HK-2 (cell line): ENCODE data around the gene ATRNL1.

Experiments
- DNase-seq: peaks from one replicate; pipeline ENCODE4 v3.0.0-alpha.2; 2018; ENCODE audit not compliant: unreplicated experiment

Gene ATRNL1

GRCh38 chr10:115604627-115605026, 511.5 kb downstream of the ATRNL1 start:
- no peak for DNase-seq

DNA sequence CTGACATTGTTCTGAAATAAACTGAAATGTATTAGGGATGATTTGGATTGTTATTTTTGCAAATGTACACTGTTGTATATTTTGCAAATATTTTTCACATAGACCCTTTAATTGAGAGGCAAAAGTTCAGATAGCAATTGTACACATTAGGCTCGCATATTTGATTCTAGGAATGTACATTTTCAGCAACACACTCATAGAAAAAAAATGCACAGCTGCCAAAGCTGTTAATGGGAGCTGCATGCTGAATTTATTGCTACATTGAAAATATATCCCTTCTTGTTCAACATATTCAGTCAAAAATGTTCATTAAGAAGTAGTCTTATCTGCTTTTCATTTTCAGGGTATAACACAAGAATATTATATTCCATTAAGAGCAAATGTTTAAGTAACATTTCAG, 512.9 kb downstream of the ATRNL1 start:
- DNase-seq = no peak

GRCh38 chr10:115606741-115607140, 513.6 kb downstream of the ATRNL1 start:
- DNase-seq = no peak

DNA sequence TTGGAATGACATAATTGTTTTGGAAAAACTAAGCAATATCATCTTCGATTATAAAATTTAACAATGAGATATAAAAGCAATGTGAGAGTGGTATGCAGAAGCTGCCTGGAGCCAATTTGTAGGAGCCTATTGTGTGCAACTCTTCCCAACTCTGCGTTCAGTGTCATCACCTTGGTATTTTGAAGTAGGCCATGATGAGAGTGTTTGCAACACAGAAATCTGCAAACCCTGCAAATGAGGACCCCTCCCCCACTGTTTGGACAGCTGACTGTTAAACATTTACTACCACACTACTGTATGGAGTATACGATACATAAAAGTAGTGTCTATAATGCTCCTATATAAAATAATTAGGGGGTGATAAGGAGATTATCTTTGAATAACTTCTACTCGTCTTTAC, 531.3 kb downstream of the ATRNL1 start:
- peak; percentile 26 for DNase-seq

GRCh38 chr10:115628616-115629015, 535.5 kb downstream of the ATRNL1 start:
- DNase-seq = no peak

GRCh38 chr10:115638246-115638645, 545.1 kb downstream of the ATRNL1 start:
- no peak for DNase-seq

DNA sequence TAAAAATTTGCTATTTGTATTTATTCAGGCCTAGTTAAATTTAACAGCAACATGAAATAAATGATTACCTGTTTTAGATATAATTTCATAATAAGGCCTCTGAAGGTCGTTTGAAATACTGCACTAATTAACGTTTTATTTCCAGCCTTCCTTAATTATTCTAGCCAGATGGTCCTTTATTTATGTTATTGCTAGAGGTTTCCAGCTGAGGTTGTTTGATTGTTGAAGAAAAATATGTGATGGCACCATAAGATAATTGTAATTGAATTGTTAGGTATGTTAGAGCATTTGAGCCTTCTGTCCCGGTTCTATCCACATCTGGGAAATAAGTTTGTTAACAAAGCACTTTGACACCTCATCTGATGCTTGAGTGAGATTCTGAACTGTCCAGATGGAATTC, 556.1 kb downstream of the ATRNL1 start:
- DNase-seq = no peak

DNA sequence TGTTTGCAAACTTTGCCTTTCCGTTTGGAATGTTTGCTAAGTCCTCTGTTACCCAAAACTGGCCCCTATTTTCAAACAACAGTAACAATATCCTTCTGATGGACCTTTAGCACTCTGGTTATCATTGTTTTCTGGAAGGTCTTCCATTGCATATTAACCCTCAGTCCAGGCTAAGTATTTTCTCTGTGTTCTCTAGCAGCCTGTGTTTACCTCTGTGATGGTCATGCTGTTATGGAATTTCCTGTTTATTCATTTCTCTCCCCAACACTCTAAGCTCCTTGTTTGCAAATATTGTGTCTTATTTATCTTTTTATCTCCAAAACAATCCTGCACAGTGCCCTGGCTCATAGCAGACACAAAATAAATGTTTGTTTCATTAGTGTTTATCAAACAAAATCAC, 560.3 kb downstream of the ATRNL1 start:
- no peak for DNase-seq

GRCh38 chr10:115654961-115655360, 561.8 kb downstream of the ATRNL1 start:
- DNase-seq = peak; percentile 1

DNA sequence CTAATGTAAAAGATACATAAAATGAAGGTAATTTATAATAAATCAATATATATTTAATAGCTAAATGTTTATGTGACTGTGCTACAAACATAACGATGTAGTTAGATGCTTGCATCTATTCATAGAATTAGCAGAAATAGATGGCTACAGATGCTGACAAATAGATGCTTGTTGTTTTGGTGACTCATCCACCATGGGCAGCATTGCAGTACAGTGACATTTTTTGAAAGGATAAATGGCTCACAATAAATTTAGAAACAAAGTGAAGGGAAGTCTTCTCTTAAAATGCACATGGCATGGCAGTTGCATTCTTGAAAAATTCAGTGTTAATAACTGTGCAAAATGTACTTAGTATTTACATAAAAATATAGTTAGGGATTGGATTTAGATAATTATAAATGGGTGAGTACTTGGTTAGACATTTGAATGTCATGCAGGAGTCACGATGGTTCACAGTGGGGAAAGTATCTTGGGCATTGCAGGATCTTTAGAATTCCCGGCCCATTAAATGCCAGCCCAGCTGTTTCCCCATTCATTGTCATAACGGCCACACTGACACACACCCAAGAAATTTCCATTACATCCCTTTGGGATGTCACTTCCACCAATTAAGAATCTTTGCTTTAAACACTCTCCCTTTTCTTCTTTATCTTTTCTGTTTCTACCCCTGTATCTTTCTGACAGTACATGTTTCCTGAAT, 564.1 kb downstream of the ATRNL1 start:
- no peak for DNase-seq

DNA sequence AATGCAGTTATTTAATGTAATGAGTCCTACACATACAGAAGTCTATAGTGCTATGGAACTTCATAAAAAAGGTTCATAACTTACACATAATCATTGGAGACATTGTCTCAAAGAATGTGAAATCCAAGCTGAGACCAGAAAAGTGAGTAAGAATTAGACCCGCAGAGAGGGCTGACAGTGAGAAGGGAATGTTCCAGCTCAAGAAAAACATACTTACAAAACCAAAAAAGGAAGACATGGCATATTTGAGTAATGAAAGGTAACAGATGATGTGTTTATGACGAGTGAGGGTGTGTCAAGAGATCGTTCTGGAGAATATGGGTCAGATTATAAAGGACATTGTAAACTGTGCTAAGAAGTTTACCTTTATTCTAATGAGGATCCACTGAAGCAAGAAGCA, 566.5 kb downstream of the ATRNL1 start:
- DNase-seq = no peak

DNA sequence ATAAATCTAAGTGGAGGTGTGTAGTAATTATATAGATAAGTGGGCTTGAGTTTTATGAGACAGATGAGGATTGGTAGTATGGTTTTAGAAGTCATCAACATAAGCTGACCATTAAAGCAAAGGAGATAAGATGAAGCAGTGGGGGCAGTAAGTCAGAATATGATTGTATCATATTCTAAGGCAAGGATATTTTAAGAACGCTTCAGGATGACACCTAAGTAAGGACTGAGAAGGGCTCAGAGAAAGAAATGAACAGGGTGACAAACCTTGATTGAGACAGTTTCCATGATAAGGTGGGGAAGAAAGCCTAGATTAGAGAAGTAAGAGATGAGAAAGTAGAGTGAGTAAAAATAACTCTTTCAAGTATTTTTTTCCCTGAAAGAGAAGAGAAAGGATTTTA, 567.2 kb downstream of the ATRNL1 start:
- no peak for DNase-seq

- no peak for DNase-seq
These were observed 569.3 kb downstream of the ATRNL1 start for GRCh38 chr10:115662422-115662821.

- no peak for DNase-seq
These were observed 572.4 kb downstream of the ATRNL1 start for GRCh38 chr10:115665549-115665948.

DNA sequence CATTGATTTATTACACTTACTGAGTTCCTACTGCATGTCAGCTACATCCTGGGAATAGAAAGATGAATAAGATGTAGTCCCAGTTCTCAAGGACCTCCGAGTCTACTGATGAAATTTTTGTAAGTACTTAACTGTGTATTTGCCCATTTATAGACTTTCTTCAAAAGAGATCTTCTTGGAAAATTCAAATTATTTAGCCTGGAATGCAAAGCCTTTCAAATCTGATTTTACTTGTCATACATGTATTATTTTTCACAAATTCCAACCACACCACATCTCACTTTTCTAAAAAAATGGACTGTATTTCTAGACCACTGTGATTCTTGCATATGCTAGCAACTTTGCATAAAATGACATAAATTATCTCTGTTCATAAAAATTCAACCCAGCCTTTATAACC, 581.3 kb downstream of the ATRNL1 start:
- DNase-seq = no peak

GRCh38 chr10:115696747-115697146, 603.6 kb downstream of the ATRNL1 start:
- DNase-seq = no peak

DNA sequence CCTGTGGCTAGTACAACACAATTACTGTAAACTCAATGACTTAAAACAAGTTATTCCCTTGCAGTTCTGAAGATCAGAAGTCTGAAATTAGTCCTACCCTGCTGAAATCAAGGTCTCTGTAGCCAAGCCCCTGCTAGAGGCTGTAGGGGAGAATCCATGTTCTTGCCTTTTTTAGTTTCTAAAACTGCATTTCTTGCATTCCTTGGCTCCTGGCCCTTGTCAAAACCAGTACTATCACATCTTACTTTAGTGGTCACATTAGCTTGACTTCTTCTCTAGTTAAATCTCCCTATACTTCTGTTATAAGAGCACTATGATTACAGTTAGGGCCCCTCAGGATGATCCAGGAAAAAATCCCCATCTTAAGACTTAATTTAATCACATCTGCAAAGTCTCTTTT, 612.9 kb downstream of the ATRNL1 start:
- DNase-seq = peak; percentile 2

DNA sequence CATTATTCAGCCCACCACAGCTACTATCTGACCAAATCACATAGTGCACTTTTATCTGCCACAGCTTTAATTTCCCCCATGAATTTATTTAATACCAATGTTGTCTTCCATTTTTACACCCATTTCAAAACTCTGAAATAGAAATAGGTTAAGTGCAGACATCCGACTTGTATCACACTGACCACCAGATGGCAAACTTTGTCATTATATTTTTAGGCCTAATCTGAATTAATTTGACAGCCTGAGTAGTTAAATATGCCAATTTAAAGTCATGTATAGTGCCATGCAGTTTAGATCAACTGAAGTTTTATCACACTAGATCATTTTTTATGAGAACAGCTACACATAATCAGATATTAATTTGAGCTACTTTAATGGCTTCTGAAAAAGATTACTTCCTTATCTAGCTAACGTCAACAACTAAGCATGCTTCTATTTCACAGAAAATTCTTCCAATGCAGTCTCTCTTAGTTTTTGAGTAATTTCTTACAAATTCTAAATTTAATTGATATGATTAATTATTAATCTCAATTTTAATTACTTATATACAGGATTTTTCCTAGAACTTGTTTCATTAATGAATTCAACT, 613.4 kb downstream of the ATRNL1 start:
- DNase-seq = no peak

DNA sequence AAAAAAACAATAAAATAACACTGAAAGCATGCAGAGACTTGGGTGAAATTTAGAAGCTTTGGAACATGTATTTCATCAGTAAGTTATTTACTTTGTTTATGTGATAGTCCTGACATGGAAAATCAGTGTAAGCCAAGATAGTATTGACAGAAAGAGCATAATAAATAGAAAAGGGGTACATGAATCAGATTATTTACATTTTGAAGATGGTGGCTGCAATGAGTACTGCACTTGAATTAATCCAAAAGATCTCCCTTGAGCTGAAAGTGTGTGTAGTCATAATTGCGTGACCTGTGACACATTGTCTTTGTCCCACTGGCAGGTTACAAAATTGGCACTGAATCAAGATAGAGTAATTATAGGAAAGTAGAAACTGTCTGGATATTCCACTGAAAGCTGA, 617.0 kb downstream of the ATRNL1 start:
- DNase-seq = no peak

DNA sequence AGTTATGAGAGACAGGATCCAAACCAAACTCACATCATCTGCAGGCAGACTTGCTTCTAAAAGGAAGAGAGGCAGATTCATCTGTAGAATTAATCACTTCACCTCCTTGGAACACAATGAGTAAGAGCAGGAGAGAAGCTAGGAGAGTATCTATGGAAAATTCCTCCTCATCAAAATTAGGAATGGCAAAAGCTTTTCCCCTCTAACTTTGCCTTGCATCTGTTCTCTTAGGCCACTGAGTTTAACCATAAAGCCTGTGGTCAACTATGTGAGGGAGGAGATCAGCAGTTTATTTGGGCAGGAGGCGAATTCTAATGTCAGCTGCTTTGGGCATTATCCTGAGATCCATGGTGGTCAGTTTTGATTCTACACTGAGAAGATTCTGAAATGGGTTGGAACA, 618.1 kb downstream of the ATRNL1 start:
- DNase-seq = no peak

DNA sequence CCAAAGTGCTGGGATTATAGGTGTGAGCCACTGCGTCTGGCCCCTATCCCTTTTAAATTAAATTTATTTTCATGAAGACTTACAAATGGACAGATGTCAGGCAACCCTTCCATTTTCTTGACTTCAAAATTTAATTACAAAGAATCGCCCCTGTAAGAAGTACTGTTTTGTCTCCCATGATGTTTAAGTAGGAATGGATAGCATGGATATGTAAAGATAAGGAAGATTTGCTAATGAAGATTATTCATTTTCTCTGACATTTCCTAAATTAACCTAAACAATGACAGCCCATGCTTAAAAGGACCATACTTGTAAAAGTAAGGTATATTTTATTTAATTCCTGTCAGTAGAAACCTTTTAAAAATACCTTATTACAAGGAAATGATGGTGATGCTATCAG, 627.0 kb downstream of the ATRNL1 start:
- DNase-seq = no peak

GRCh38 chr10:115727129-115727528, 634.0 kb downstream of the ATRNL1 start:
- no peak for DNase-seq

DNA sequence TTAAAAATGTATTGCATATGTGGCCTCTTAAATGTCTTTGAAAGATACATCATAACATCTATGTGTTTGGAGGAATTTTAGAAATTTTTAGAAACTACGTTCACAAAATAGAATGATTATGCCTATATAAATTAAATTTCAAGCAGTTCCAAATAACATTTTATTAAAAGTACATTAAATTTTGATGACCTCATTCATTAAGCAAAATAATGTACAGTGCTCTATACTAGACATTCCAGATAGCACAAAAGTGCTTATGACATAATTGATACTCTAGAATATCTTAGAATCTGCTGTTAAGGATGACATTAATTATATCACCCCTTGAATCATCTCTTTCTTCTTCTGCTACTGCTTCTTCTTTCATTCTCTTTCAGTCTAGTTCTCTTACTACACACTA, 650.9 kb downstream of the ATRNL1 start:
- DNase-seq = no peak

DNA sequence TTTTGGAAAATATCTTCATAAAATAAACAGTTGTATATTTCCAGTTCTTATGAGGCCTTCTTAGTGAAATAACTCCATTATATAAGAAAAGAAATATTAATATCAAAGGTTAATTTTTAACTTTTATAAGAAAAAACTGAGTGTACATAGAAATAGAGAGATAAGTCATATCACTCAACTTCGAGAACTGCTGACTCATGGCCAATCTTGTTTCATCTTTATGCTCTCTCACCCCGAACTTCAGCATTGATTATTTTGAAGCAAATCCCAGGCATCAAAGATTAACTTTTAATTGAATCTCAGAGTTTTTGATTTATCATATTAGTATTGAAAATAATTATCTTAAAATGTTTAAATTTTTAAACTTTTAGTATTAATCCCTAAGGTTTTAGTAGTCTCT, 652.8 kb downstream of the ATRNL1 start:
- no peak for DNase-seq
